Endothelial cell (in vitro differentiated cells): ENCODE data around the gene ARSG. TPM values are rescaled to one million over a fixed set of nuclear protein-coding genes. Genes with fewer than 3 reads are reported as not detected.

Experiments
- DNase-seq: peaks from one replicate; pipeline ENCODE4 v3.0.0; 2021; ENCODE audit warnings: low spot score
- H3K27ac Mint-ChIP-seq: one replicate; pipeline ENCODE4 v1.8.0; 2021; ENCODE audit warnings: mixed read lengths, inconsistent platforms; ENCODE audit not compliant: unreplicated experiment
- H3K27me3 Mint-ChIP-seq: one replicate; pipeline ENCODE4 v1.8.0; 2021; ENCODE audit warnings: mild to moderate bottlenecking, moderate library complexity, mixed read lengths, inconsistent platforms; ENCODE audit not compliant: unreplicated experiment
- H3K36me3 Mint-ChIP-seq: one replicate; pipeline ENCODE4 v1.8.0; 2021; ENCODE audit warnings: mild to moderate bottlenecking, low read depth, mixed read lengths, inconsistent platforms; ENCODE audit not compliant: unreplicated experiment
- H3K4me1 Mint-ChIP-seq: one replicate; pipeline ENCODE4 v1.8.0; 2021; ENCODE audit warnings: mild to moderate bottlenecking, mixed read lengths, inconsistent platforms; ENCODE audit not compliant: unreplicated experiment
- H3K4me3 Mint-ChIP-seq: one replicate; pipeline ENCODE4 v1.8.0; 2021; ENCODE audit warnings: mild to moderate bottlenecking, mixed read lengths, inconsistent platforms; ENCODE audit not compliant: unreplicated experiment
- H3K9me3 Mint-ChIP-seq: one replicate; pipeline ENCODE4 v1.8.0; 2021; ENCODE audit warnings: mixed read lengths, inconsistent platforms; ENCODE audit not compliant: unreplicated experiment
- CTCF ChIP-seq: fragments of 200-600 bp; sonication (generic); IDR thresholded peaks from one replicate; pipeline ENCODE4 v1.5.0; 2021; ENCODE audit warnings: antibody characterized with exemption; ENCODE audit not compliant: unreplicated experiment
- total RNA-seq: library from RNA; stranded (reverse); fragmentation: NEBNext Ultra II Directional; extraction: Animal tissue kit (Norgen Biotek cat#: 25700); gene quantifications from one replicate; pipeline ENCODE4 v1.2.1, GENCODE V29; 2021; ENCODE audit not compliant: unreplicated experiment

ARSG gene
- total RNA-seq, 1 donor from 2014 or later: 9.8 TPM

- H3K27ac Mint-ChIP-seq: no peak overlapping the region
- TF ChIP-seq CTCF: no peak
- DNase-seq: no peak
- H3K36me3 Mint-ChIP-seq: no peaks in the 10 kb centered on the region
- H3K4me3 Mint-ChIP-seq: no peak overlapping the region
- no peaks in the 10 kb centered on the region for H3K27me3 Mint-ChIP-seq
- peaks cover 30% of the 10 kb centered on the region for H3K4me1 Mint-ChIP-seq
- no peaks in the 10 kb centered on the region for H3K9me3 Mint-ChIP-seq
These were observed 87.8 kb downstream of the ARSG start for GRCh38 chr17:68379177-68379510.

- peaks cover 35% of the 10 kb centered on the region for H3K4me1 Mint-ChIP-seq
- H3K4me3 Mint-ChIP-seq: no peak overlapping the region
- no peak for DNase-seq
- H3K27ac Mint-ChIP-seq: no peak overlapping the region
- H3K27me3 Mint-ChIP-seq: peaks cover 2% of the 10 kb centered on the region
- H3K36me3 Mint-ChIP-seq: no peaks in the 10 kb centered on the region
- no peak for TF ChIP-seq CTCF
- H3K9me3 Mint-ChIP-seq: no peaks in the 10 kb centered on the region
These were observed 88.7 kb downstream of the ARSG start for GRCh38 chr17:68379692-68380677.

- Mint-ChIP-seq H3K27ac (no peak overlapping the region), H3K9me3 (no peaks in the 10 kb centered on the region), H3K36me3 (no peaks in the 10 kb centered on the region), H3K27me3 (peaks cover 2% of the 10 kb centered on the region), H3K4me3 (no peak overlapping the region), H3K4me1 (peaks cover 35% of the 10 kb centered on the region)
- TF ChIP-seq CTCF: no peak
- DNase-seq: no peak
These were observed 90.0 kb downstream of the ARSG start for GRCh38 chr17:68381076-68381900.

GRCh38 chr17:68382582-68383085 is 91.3 kb downstream of the ARSG start:
- H3K36me3 Mint-ChIP-seq: no peaks in the 10 kb centered on the region

More at GRCh38 chr17:68382582-68383085, 91.3 kb downstream of the ARSG start:
- Mint-ChIP-seq H3K9me3 (no peaks in the 10 kb centered on the region), H3K4me3 (no peak overlapping the region), H3K4me1 (peaks cover 30% of the 10 kb centered on the region), H3K27ac (no peak overlapping the region), H3K27me3 (peaks cover 2% of the 10 kb centered on the region)
- TF ChIP-seq CTCF: no peak
- DNase-seq: no peak
